Effector memory CD4-positive, alpha-beta T cell (primary cell): ENCODE measurements around the gene MTHFD1L.

Experiments used
- DNase-seq, 3 donors: peaks; one replicate each; pipeline ENCODE4 v3.0.0-alpha.2; 2020
- H3K27ac ChIP-seq: 2 replicates; pipeline ENCODE4 v1.7.0; 2013; ENCODE audit warnings: mild to moderate bottlenecking, low read length, moderate library complexity; ENCODE audit not compliant: insufficient read depth, poor library complexity, severe bottlenecking
- H3K27me3 ChIP-seq: replicated peaks from 2 replicates; pipeline ENCODE4 v1.7.0; 2013; ENCODE audit warnings: mild to moderate bottlenecking, low read length; ENCODE audit not compliant: insufficient read depth, control insufficient read depth, poor library complexity, severe bottlenecking
- H3K36me3 ChIP-seq: 2 replicates; pipeline ENCODE4 v1.7.0; 2013; ENCODE audit warnings: mild to moderate bottlenecking, low read length, moderate library complexity; ENCODE audit not compliant: control insufficient read depth, insufficient read depth
- H3K4me1 ChIP-seq: 2 replicates; pipeline ENCODE4 v1.7.0; 2013; ENCODE audit warnings: low read length, mild to moderate bottlenecking; ENCODE audit not compliant: control insufficient read depth, insufficient read depth, poor library complexity, severe bottlenecking
- H3K4me3 ChIP-seq: 2 replicates; pipeline ENCODE4 v1.7.0; 2013; ENCODE audit warnings: low read length, low read depth, mild to moderate bottlenecking; ENCODE audit not compliant: insufficient read depth, poor library complexity, severe bottlenecking
- H3K9me3 ChIP-seq: 2 replicates; pipeline ENCODE4 v1.7.0; 2013; ENCODE audit warnings: mild to moderate bottlenecking, low read length, moderate library complexity; ENCODE audit not compliant: control insufficient read depth

MTHFD1L gene

DNA sequence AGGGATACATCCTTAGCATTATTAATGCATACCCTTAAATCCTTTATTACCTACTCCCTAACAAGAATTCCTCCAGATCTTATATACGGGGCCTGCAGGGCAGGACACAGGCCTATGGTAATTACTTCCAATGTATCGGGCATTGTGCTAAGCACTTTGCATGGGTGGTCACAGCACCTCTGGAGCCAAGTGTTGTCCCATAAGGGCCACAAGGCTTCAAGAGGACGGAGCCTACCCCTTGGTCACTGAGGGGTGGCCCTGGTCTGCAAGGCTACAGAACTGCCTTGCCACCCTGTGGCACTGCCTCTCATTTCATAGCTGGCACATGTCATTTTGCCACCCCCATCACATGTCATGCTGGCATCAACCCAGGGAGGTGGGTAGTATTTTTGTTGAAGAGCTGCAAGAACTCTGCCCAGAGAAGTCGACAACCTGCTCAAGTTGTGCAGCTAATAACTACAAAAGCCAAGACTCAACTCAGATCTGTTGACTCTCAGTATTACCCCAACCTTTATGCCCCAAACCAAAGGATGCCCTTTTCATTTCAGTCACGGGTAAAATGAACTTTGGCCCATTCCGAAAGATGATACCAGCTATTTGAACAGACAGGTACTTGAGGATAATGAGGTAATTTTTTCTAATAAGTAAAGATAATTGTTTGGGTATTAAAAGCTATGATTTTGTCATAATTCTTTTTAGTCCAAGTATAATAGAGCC lies 230.2 kb downstream of the MTHFD1L start:
- no peaks in the 10 kb centered on the region for H3K36me3 ChIP-seq
- no peak for DNase-seq
- H3K4me3 ChIP-seq, result no peak overlapping the region
- H3K27ac ChIP-seq, result no peak overlapping the region
- no peaks in the 10 kb centered on the region for H3K27me3 ChIP-seq
- H3K9me3 ChIP-seq, result no peaks in the 10 kb centered on the region
- H3K4me1 ChIP-seq, result no peaks in the 10 kb centered on the region

- Histone ChIP-seq H3K9me3 (no peaks in the 10 kb centered on the region), H3K27ac (no peak overlapping the region), H3K4me1 (no peaks in the 10 kb centered on the region), H3K4me3 (no peak overlapping the region), H3K27me3 (no peaks in the 10 kb centered on the region), H3K36me3 (no peaks in the 10 kb centered on the region)
- no peak for DNase-seq
Observed at GRCh38 chr6:151096255-151096612, 230.7 kb downstream of the MTHFD1L start.

GRCh38 chr6:151096691-151097606 lies 231.4 kb downstream of the MTHFD1L start:
- Histone ChIP-seq H3K9me3 (no peaks in the 10 kb centered on the region), H3K27ac (no peak overlapping the region), H3K36me3 (no peaks in the 10 kb centered on the region), H3K27me3 (no peaks in the 10 kb centered on the region), H3K4me1 (no peaks in the 10 kb centered on the region), H3K4me3 (no peak overlapping the region)
- DNase-seq, result no peak

GRCh38 chr6:151098166-151098565 lies 232.7 kb downstream of the MTHFD1L start:
- Histone ChIP-seq H3K9me3 (no peaks in the 10 kb centered on the region), H3K4me3 (no peak overlapping the region), H3K4me1 (no peaks in the 10 kb centered on the region), H3K27me3 (no peaks in the 10 kb centered on the region), H3K27ac (no peak overlapping the region), H3K36me3 (no peaks in the 10 kb centered on the region)
- no peak for DNase-seq

DNA sequence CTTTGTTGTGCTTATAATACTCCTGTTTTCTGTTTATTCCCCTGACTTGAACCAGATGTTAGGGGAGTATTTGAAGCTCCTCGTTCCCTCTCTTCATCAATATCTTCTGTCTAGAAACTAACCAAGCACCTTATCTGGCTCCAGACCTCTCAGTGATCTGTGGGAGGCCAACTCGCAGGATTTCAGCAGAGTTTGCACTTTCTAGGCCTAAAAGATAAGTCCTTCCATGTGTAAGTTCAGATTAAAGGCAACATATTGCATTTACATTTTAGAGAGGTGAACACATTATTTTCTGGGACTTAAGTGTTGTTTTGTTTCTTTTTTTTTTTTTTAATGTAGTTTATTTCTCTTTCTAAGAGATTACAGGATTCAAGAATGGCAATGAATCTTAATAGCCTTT lies 234.8 kb downstream of the MTHFD1L start:
- no peaks in the 10 kb centered on the region for H3K36me3 ChIP-seq
- H3K4me3 ChIP-seq, result no peak overlapping the region
- H3K27ac ChIP-seq, result no peak overlapping the region
- H3K4me1 ChIP-seq, result no peaks in the 10 kb centered on the region
- no peaks in the 10 kb centered on the region for H3K9me3 ChIP-seq
- no peaks in the 10 kb centered on the region for H3K27me3 ChIP-seq
- no peak for DNase-seq

DNA sequence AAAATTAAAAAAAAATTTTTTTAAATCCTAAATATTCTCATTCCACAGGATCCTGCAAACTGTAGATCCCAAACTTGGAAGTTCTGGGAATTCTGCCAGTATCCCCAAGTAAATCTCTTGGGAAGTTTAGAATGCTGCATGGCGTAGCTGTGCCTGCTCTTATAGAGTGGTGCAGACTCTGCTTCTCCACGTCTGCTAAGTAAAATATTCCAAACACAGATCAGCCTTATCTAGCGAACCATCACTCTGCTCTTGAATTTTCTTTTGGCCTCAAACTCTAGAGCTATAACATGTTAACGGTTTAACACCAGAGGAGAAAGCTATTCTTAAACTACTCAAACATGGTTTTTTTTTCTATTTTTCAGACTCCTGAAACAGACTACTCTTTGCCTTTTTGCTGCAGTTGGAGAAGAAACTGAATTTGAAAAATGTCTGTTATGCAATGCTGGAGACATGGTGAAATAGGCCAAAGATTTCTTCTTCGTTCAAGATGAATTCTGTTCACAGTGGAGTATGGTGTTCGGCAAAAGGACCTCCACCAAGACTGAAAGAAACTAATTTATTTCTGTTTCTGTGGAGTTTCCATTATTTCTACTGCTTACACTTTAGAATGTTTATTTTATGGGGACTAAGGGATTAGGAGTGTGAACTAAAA lies 235.8 kb downstream of the MTHFD1L start:
- H3K27ac ChIP-seq, result no peak overlapping the region
- no peaks in the 10 kb centered on the region for H3K27me3 ChIP-seq
- H3K36me3 ChIP-seq, result no peaks in the 10 kb centered on the region
- DNase-seq, result no peak
- H3K4me3 ChIP-seq, result no peak overlapping the region
- no peaks in the 10 kb centered on the region for H3K4me1 ChIP-seq
- no peaks in the 10 kb centered on the region for H3K9me3 ChIP-seq

DNA sequence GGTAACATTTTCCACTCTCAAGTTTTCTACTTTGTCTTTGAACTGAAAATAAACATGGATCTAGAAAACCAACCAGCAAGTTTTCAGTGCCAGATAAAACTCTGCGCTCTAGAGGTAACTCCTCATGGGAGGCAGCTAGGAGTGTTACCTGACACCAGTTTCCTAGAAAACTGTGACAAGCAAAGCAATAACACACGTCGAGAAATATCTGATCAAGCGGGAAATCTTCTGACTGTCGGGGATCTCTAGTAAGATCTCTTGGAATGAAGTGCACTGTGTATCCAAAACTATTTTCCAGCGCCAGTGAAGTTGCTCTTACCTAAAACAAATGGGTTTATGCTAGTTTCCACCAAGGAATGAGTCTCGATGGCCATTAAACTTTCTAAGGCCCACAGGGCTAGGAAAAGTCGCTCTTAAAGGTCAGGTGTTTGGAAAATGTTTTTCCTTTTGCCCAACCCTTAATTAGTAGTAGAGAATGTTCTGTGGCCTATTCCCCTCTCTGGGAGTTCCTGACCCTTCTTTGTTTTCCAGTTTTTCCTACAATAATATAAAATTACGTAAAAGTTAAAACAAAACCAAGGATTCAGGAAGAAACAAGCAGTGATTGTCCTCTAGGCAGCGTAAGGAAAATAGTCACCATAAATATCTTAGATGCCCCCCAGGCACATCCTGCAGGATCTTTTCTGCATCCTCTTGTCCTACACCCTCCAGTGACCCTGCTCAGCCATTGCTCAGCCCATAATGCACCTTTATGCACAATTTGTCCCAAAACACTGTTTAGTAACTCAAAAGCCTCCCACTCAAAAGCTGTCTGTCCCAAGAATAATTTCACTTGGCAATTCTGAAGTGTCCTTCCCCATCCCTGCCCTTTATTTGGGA lies 236.6 kb downstream of the MTHFD1L start:
- no peaks in the 10 kb centered on the region for H3K36me3 ChIP-seq
- no peaks in the 10 kb centered on the region for H3K9me3 ChIP-seq
- H3K4me3 ChIP-seq, result no peak overlapping the region
- no peak overlapping the region for H3K27ac ChIP-seq
- no peaks in the 10 kb centered on the region for H3K4me1 ChIP-seq
- no peaks in the 10 kb centered on the region for H3K27me3 ChIP-seq
- no peak for DNase-seq

- Histone ChIP-seq H3K4me1 (no peaks in the 10 kb centered on the region), H3K27me3 (no peaks in the 10 kb centered on the region), H3K4me3 (no peak overlapping the region), H3K36me3 (no peaks in the 10 kb centered on the region), H3K27ac (no peak overlapping the region), H3K9me3 (no peaks in the 10 kb centered on the region)
- no peak for DNase-seq
Observed at GRCh38 chr6:151103266-151103665, 237.8 kb downstream of the MTHFD1L start.

GRCh38 chr6:151107897-151108427 lies 242.5 kb downstream of the MTHFD1L start:
- H3K9me3 ChIP-seq, result no peaks in the 10 kb centered on the region
- DNase-seq, result no peak

More at GRCh38 chr6:151107897-151108427, 242.5 kb downstream of the MTHFD1L start:
- H3K4me3 ChIP-seq, result no peak overlapping the region
- no peaks in the 10 kb centered on the region for H3K4me1 ChIP-seq
- H3K27me3 ChIP-seq, result no peaks in the 10 kb centered on the region
- H3K36me3 ChIP-seq, result no peaks in the 10 kb centered on the region
- no peak overlapping the region for H3K27ac ChIP-seq
